Urinary bladder (tissue), 4 donors: ENCODE data around the gene CCDC146. TPM values are rescaled to one million over a fixed set of nuclear protein-coding genes. Genes with fewer than 3 reads are reported as not detected.
A peak's percentile ranks its signal among the peaks of the same experiment; 100 is the strongest.
"Not testable (repeated sequence)": the region's sequence is repeated elsewhere in the genome, so short reads cannot be mapped to it uniquely, and the experiment has no call there.

ENCODE experiments used
- DNase-seq: peaks from one replicate; pipeline ENCODE4 v3.0.0-alpha.2; 2015; ENCODE audit errors: extremely low spot score
- H3K27ac ChIP-seq: one replicate; pipeline ENCODE4 v1.5.1; 2013; ENCODE audit warnings: low read depth, mild to moderate bottlenecking, moderate library complexity
- H3K36me3 ChIP-seq: one replicate; pipeline ENCODE4 v1.6.1; 2013; ENCODE audit warnings: mild to moderate bottlenecking, moderate library complexity; ENCODE audit not compliant: insufficient read depth
- H3K4me1 ChIP-seq: one replicate; pipeline ENCODE4 v1.6.1; 2013; ENCODE audit warnings: mild to moderate bottlenecking, moderate library complexity; ENCODE audit not compliant: insufficient read depth
- H3K4me3 ChIP-seq: one replicate; pipeline ENCODE4 v1.5.1; 2013; ENCODE audit warnings: low read depth, low read length
- WGBS: extraction: QIAGEN DNeasy Blood & Tissue Kit; methylation state at CpG from one replicate; pipeline ENCODE4 v1.1.7; 2013; 5-methylcytosine and 5-hydroxymethylcytosine counted together
- polyA plus RNA-seq: library from polyadenylated mRNA; stranded (reverse); fragments of 200-250 nt; gene quantifications from one replicate; pipeline ENCODE4 v1.2.3, GENCODE V29; 2013
- total RNA-seq: library from RNA; depleted of rRNA; stranded (reverse); fragments of >200 nt; gene quantifications from one replicate; pipeline ENCODE4 v1.2.3, GENCODE V29; 2014
- donor health status: healthy with polysubstance abuse.
- donor health status: healthy.

Gene CCDC146, protein sequence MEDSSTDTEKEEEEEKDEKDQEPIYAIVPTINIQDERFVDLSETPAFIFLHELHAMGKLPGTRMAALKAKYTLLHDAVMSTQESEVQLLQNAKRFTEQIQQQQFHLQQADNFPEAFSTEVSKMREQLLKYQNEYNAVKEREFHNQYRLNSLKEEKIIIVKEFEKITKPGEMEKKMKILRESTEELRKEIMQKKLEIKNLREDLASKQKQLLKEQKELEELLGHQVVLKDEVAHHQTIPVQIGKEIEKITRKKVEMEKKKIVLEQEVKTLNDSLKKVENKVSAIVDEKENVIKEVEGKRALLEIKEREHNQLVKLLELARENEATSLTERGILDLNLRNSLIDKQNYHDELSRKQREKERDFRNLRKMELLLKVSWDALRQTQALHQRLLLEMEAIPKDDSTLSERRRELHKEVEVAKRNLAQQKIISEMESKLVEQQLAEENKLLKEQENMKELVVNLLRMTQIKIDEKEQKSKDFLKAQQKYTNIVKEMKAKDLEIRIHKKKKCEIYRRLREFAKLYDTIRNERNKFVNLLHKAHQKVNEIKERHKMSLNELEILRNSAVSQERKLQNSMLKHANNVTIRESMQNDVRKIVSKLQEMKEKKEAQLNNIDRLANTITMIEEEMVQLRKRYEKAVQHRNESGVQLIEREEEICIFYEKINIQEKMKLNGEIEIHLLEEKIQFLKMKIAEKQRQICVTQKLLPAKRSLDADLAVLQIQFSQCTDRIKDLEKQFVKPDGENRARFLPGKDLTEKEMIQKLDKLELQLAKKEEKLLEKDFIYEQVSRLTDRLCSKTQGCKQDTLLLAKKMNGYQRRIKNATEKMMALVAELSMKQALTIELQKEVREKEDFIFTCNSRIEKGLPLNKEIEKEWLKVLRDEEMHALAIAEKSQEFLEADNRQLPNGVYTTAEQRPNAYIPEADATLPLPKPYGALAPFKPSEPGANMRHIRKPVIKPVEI
- total RNA-seq: 25.7 TPM
- 6.6 TPM for polyA plus RNA-seq

DNA sequence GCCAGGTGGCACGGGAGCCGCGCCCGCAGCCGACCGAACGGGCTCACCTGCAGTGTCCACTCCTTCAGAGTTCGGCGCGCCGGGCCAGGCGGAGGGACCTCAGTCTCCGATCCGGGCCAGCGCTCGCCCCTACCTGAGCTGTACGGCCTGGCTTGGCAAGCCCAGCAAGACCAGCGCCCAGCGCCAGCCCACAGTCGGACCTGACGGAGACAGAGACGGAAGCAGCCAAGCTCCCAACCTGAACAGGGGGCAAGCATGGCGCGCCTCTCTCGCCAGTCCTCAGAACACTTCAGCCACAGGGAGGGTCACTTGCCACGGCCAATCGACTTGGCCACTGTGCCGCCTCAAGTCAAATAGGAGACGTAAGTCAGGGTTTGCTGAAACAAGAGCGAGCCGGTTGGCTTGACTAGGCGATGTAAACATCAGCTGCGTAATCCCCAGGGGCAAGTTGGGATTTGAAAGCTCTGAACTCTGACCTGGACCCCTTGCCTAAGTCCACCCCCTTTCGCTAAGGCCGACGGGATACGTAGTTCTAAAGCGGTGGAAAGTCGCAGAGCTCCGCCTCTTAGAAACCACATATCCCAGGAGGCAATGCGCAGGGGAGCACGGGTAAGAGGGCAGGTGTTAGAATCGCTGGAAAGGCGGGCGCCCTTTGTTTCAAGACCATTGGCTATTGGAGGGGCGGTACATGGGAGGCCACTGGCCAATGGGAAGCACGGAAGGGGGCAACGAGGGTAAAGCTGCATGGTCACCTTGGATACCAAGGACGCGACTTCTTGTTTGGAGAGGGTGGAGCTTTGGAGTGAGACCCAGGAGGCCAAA lies at the start of gene CCDC146:
CCDC146 (plus strand) TSS at position 756 of the 822 bp plus-strand sequence. CDS start 45,054 bp downstream, outside the sequence.
- DNase-seq: peak; percentile 96
- peak within 1 kb of the TSS; percentile 59 for H3K4me3 ChIP-seq
- H3K27ac ChIP-seq: peak within 1 kb of the TSS; percentile 40
- WGBS: under 1% methylated on average over 50 of the region's 50 CpGs
- not testable (repeated sequence) for H3K36me3 ChIP-seq, H3K4me1 ChIP-seq

DNA sequence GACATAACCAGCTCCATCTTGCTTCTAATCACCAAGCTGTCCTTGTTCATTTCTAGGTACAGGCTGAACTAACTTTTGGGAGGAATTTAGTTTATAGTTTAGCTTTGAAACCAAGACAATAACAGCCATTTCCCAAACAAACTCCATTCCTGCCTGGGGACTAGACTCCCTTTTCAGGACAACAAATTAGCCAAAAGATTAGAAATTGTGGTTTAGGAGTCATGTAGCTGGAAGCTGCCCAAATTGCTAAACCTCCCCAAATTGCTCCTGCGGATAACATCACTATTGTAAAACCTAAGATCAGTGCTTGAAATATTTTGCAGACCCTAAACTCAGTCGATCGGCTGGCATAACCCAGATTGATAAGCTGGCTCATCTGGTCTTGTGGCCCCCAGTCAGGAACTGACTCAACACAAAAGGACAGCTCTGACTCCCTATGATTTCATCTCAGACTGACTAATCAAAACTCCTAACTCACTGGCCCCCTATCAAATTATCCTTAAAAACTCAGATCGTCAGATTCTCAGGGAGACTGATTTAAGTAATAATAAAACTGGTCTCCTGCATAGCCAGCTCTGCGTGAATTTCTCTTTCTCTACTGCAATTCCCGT lies 47.5 kb upstream of the CCDC146 start:
- not testable (repeated sequence) for H3K4me1 ChIP-seq, DNase-seq, H3K36me3 ChIP-seq, H3K27ac ChIP-seq, H3K4me3 ChIP-seq
- WGBS: 94% methylated on average over 5 of the region's 6 CpGs

DNA sequence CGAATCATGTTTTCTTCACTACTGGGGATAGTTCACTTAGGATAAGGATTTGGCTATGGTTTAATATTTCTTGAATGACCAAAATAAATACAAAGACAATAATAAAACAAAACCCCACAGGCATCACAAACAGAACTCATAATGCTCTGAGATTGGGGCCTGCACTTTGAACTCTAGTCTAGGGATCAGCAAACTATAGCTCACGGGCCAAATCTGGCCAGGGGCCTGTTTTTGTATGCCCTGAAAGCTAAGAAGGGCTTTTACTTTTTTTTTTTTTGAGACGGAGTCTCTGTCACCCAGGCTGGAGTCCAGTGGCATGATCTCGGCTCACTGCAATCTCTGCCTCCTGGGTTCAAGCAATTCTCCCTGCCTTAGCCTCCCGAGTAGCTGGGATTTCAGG lies 45.4 kb upstream of the CCDC146 start:
- H3K4me3 ChIP-seq, H3K36me3 ChIP-seq, H3K4me1 ChIP-seq, DNase-seq, H3K27ac ChIP-seq: not testable (repeated sequence)
- WGBS: 85% methylated on average over 5 of the region's 5 CpGs

DNA sequence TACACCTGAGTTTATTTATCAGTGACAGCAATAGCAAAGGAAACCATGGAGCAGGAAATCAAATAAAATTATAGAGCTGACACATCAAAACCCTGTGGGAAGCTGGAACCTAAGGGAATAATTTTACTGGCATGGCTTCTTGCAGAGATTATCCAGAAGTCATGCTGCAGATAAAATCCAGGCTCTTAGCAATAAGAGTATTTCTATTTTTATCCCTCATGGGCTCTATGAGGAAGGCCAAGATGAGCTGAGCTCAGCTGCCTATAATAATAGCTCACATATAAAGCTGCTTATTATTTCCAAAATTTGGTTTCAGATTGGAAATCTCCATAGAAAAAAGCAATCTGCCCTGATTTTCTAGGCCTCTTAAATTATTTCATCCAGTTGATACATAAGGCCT lies 43.3 kb upstream of the CCDC146 start:
- not testable (repeated sequence) for H3K4me3 ChIP-seq, DNase-seq, H3K4me1 ChIP-seq, H3K36me3 ChIP-seq, H3K27ac ChIP-seq

DNA sequence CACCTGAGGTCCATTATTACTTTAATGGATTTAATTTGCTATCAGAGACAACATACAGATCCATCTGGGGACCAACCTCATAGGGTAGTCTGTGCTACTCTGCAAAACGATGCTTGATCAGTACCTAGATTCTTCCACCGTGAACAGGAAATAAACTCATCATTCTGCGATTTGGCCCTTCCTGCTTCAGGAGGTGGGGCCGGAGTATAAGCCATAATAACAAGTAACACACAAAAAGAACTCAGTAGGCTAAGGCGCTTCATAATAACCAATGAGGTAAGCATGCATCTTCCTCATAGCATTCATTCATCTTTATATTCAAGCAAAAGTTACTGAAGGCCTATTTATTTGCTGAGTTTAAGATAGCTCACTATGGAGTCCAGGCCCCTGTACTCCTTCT lies 42.8 kb upstream of the CCDC146 start:
- WGBS: 54% methylated on average over 5 of the region's 5 CpGs
- H3K27ac ChIP-seq, H3K4me1 ChIP-seq, DNase-seq, H3K36me3 ChIP-seq, H3K4me3 ChIP-seq: not testable (repeated sequence)

DNA sequence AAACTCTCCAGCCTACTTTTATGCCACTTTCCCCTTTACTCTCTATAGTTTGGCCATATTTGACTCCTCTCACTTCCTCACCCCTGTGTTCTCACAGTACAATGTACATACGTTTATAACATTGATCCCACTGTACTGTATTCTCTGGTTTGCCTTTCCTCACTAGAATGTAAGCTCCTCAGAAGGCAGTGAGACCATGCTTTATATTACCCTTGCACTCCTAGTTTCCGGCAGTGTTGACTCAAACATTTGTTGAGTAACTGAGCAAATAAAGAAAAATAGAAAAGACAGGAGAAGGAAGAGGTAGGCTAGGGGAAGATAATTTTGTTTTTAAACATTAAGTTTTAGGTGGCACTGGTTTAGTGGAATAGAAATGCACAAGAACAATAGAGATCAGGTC lies 42.2 kb upstream of the CCDC146 start:
- H3K27ac ChIP-seq, DNase-seq, H3K4me1 ChIP-seq, H3K4me3 ChIP-seq, H3K36me3 ChIP-seq: not testable (repeated sequence)
- WGBS: 78% methylated on average over 2 of the region's 2 CpGs

DNA sequence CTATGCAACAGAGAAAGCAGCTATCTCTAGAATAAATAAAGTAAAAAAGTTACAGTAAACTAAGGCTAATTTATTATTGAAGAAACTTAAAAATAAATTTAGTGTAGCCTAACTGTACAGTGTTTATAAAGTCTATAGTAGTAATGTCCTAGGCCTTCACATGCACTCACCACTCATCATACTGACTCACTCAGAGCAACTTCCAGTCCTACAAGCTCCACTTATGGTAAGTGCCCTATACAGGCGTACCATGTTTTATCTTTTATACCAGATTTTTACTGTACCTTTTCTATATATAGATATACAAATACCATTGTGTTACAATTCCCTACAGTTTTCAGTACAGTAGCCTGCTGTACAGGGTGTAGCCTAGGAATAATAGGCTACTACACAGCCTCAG lies 40.2 kb upstream of the CCDC146 start:
- 95% methylated on average over 1 of the region's 1 CpG for WGBS
- not testable (repeated sequence) for H3K27ac ChIP-seq, H3K4me1 ChIP-seq, DNase-seq, H3K4me3 ChIP-seq, H3K36me3 ChIP-seq

DNA sequence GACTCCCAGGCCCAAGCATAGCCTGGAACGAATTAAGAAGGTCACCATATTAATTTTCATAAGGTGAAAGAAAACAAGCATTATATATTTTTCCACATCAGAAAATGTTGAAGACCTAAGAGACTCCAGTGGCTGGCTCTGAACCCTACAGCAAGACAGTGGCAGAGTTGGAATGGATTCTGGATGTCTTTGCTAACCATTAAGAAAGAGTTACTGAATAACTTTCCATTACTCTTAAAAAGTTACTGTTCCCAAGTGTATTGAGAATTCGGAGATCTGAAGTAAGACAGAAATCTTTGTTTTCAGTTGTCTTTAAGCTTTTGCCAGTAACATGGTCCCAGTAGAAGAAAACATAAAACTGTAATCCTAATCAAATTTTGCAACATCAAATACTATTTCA lies 30.1 kb upstream of the CCDC146 start:
- H3K36me3 ChIP-seq, H3K4me3 ChIP-seq, DNase-seq, H3K4me1 ChIP-seq, H3K27ac ChIP-seq: not testable (repeated sequence)
- WGBS: 31% methylated on average over 2 of the region's 2 CpGs

DNA sequence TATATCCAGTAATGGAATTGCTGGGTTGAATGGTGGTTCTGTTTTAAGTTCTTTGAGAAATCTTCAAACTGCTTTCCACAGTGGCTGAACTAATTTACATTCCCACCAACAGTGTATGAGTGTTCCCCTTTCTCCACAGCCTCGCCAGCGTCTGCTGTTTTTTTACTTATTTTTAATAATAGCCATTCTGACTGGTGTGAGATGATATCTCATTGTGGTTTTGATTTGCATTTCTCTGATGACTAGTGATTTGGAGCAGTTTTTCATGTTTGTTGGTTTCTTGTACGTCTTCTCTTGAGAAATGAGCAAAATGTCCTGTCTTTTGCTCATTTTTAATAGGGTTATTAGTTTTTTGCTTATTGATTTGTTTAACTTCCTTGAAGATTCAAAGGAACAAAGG lies 21.9 kb upstream of the CCDC146 start:
- not testable (repeated sequence) for H3K27ac ChIP-seq, H3K36me3 ChIP-seq, H3K4me3 ChIP-seq, H3K4me1 ChIP-seq, DNase-seq
- 82% methylated on average over 3 of the region's 3 CpGs for WGBS

DNA sequence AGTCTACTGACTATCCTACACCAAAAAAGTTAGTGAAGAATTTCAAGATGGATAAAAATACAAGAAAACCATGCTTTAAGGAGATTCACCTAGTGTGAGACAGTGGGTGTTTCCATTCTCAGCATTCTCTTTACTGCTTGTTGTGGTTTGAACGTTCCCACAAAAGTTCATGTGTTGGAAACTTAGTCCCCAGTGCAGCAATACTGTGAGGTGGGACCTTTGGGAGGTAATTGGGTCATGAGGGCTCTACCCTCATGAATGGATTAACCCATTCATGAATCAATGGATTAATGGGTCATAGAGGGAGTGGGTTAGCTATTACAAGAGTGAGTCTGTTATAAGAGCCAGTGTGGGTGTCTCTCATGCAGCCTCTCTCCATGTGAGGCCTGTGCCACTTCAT lies 21.2 kb upstream of the CCDC146 start:
- H3K27ac ChIP-seq, DNase-seq, H3K4me1 ChIP-seq, H3K4me3 ChIP-seq, H3K36me3 ChIP-seq: not testable (repeated sequence)
- 92% methylated on average over 1 of the region's 1 CpG for WGBS

DNA sequence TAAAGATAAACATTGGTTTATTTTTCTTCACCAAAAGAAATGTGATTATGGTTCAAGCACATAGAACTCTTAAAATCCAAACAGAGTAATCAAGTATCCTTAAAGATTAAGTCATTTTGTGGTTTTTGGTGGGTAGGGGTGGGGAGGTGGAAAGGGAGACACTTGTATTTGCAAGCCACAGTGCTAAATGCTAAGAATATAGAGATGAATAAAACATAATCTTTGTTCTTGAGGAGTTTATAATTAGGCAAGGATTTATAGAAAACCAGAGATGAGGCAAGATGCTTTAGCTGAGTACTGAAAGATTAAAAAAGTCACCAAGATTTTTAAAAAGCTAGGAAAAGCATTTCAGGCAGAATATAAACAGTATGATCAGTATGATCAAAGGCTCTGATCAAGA lies 19.7 kb upstream of the CCDC146 start:
- DNase-seq, H3K4me1 ChIP-seq, H3K27ac ChIP-seq, H3K4me3 ChIP-seq, H3K36me3 ChIP-seq: not testable (repeated sequence)

DNA sequence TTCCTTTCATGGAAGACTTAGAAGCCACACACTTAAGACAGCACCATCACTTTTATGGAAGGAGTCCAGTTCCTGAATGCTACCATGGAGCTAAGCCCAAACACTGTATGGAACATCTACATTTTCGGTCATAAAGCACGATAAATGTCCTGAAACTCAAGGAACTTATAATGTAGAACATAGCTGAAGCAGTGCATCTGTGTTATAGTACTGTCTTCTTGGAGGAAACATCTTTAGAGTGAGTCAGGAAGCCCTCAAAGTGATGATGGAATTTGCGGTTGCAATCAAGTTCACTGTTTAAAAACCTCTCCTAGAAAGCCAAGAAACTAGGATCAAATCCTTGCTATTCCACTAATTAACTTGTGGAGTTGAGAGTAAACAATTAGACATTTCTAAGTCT lies 16.5 kb upstream of the CCDC146 start:
- not testable (repeated sequence) for H3K27ac ChIP-seq, DNase-seq, H3K4me3 ChIP-seq, H3K36me3 ChIP-seq, H3K4me1 ChIP-seq
- 51% methylated on average over 3 of the region's 3 CpGs for WGBS

DNA sequence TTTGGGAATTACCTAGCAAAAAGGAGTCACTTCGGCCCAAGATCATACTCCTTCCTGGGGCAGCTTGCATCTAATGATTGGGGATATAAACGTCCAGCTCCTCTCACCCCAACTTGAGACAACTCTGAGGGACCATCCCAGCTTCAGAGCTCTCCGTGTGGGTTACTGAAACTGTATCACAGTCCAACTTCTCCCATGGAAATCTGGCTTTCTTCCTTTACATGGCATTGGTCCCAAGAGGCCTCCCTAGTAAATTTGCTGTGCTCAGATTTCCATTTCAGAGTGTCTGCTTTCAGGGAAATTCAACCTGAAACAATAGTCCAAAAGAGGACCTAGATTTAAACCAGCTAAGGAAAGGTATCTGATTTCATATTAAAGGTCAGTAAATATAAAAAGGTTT lies 14.8 kb upstream of the CCDC146 start:
- not testable (repeated sequence) for H3K4me1 ChIP-seq, DNase-seq, H3K36me3 ChIP-seq, H3K27ac ChIP-seq, H3K4me3 ChIP-seq
- 24% methylated on average over 3 of the region's 3 CpGs for WGBS
